IMR-90 (cell line): ENCODE measurements around the gene ERC2. TPM values are rescaled to one million over a fixed set of nuclear protein-coding genes. Genes with fewer than 3 reads are reported as not detected.

Experiments used
- ATAC-seq: fragments of 200-7000 bp; cut with Tn5 transposase; 2 replicates; pipeline ENCODE4 v1.9.1; 2020; ENCODE audit warnings: low read depth, mild to moderate bottlenecking, moderate library complexity
- BruUV-seq: library from RNA; stranded (reverse); fragments of 400-500 nt; replicated peaks from 2 replicates; lab custom pipeline; 2021; lab: Mats Ljungman, UMichigan
- CTCF ChIA-PET: fragments of 300-600 bp; formaldehyde crosslinking; extraction: SDS; loops from one replicate; lab custom pipeline; 2021; ENCODE audit warnings: antibody characterized with exemption; lab: Yijun Ruan, JAX
- POLR2A ChIA-PET: fragments of 300-600 bp; sonication (Branson Sonifier 250); formaldehyde crosslinking; loops from one replicate; lab custom pipeline; 2022; ENCODE audit warnings: antibody characterized with exemption; ENCODE audit not compliant: unreplicated experiment; lab: Charles Lee
- DNase-seq: peaks from one replicate; pipeline ENCODE4 v3.0.0; 2013
- H2AFZ ChIP-seq: replicated peaks from 2 replicates; pipeline ENCODE3; 2013; ENCODE audit warnings: low read length, mild to moderate bottlenecking; ENCODE audit not compliant: poor library complexity
- H2AK5ac ChIP-seq: 2 replicates; pipeline ENCODE4 v1.6.1; 2013; ENCODE audit warnings: low read depth, low read length, inconsistent platforms
- H2AK9ac ChIP-seq: replicated peaks from 2 replicates; pipeline ENCODE3; 2013; ENCODE audit warnings: mild to moderate bottlenecking, low read depth, low read length, moderate library complexity; ENCODE audit not compliant: poor library complexity
- H2BK120ac ChIP-seq: 2 replicates; pipeline ENCODE4 v1.6.1; 2013; ENCODE audit warnings: low read depth, low read length, inconsistent platforms
- H2BK15ac ChIP-seq: 3 replicates; pipeline ENCODE4 v1.6.1; 2013; ENCODE audit warnings: low read depth, low read length, inconsistent platforms
- H2BK20ac ChIP-seq: 2 replicates; pipeline ENCODE4 v1.6.1; 2013; ENCODE audit warnings: low read depth, mild to moderate bottlenecking, inconsistent platforms, low read length, moderate library complexity
- H2BK5ac ChIP-seq: 2 replicates; pipeline ENCODE4 v1.6.1; 2013; ENCODE audit warnings: mild to moderate bottlenecking, low read depth, low read length, inconsistent platforms; ENCODE audit not compliant: poor library complexity, severe bottlenecking
- H3K14ac ChIP-seq: replicated peaks from 2 replicates; pipeline ENCODE4 v1.6.1; 2013; ENCODE audit warnings: low read depth, low read length, inconsistent platforms
- H3K18ac ChIP-seq: 2 replicates; pipeline ENCODE4 v1.6.1; 2013; ENCODE audit warnings: low read depth, low read length, control low read depth
- H3K23ac ChIP-seq: 2 replicates; pipeline ENCODE4 v1.6.1; 2013; ENCODE audit warnings: low read depth, low read length, inconsistent platforms
- H3K27ac ChIP-seq: 2 replicates; pipeline ENCODE4 v1.5.1; 2013; ENCODE audit warnings: mild to moderate bottlenecking, control low read depth, low read length; ENCODE audit not compliant: insufficient read depth
- H3K27me3 ChIP-seq: 2 replicates; pipeline ENCODE4 v1.6.1; 2013; ENCODE audit warnings: low read length; ENCODE audit not compliant: control insufficient read depth, insufficient read depth
- H3K36me3 ChIP-seq: 2 replicates; pipeline ENCODE4 v1.6.1; 2013; ENCODE audit warnings: low read length, mixed read lengths; ENCODE audit not compliant: control insufficient read depth, insufficient read depth
- H3K4ac ChIP-seq: 2 replicates; pipeline ENCODE4 v1.6.1; 2013; ENCODE audit warnings: low read depth, low read length, inconsistent platforms
- H3K4me1 ChIP-seq: 2 replicates; pipeline ENCODE4 v1.6.1; 2013; ENCODE audit warnings: low read length, mixed read lengths; ENCODE audit not compliant: control insufficient read depth, insufficient read depth
- H3K4me2 ChIP-seq: 2 replicates; pipeline ENCODE4 v1.6.1; 2013; ENCODE audit warnings: low read depth, mild to moderate bottlenecking, control low read depth, low read length, moderate library complexity
- H3K4me3 ChIP-seq: 2 replicates; pipeline ENCODE4 v1.5.1; 2013; ENCODE audit warnings: low read depth, mild to moderate bottlenecking, control low read depth, low read length, moderate library complexity; ENCODE audit not compliant: insufficient read depth
- H3K56ac ChIP-seq: 2 replicates; pipeline ENCODE4 v1.6.1; 2013; ENCODE audit warnings: low read length, inconsistent platforms; ENCODE audit not compliant: insufficient read depth; ENCODE audit errors: extremely low read depth
- H3K79me1 ChIP-seq, 2 experiments: 2 replicates each; pipeline ENCODE4 v1.6.1; 2013; ENCODE audit warnings: low read length in 2 of 2, inconsistent platforms in 1 of 2, low read depth in 1 of 2
- H3K9ac ChIP-seq: 2 replicates; pipeline ENCODE4 v1.6.1; 2013; ENCODE audit warnings: low read depth, low read length, control low read depth
- H3K9me1 ChIP-seq: 2 replicates; pipeline ENCODE4 v1.6.1; 2013; ENCODE audit warnings: low read length, inconsistent platforms; ENCODE audit not compliant: insufficient read depth
- H3K9me3 ChIP-seq: 2 replicates; pipeline ENCODE4 v1.6.1; 2013; ENCODE audit warnings: low read length; ENCODE audit not compliant: control insufficient read depth, insufficient read depth
- H4K20me1 ChIP-seq: 2 replicates; pipeline ENCODE4 v1.6.1; 2013; ENCODE audit warnings: low read length, inconsistent platforms; ENCODE audit not compliant: insufficient read depth
- H4K5ac ChIP-seq: 2 replicates; pipeline ENCODE4 v1.6.1; 2013; ENCODE audit warnings: mild to moderate bottlenecking, low read depth, low read length, control low read depth
- H4K8ac ChIP-seq, 2 experiments: 2 replicates each; pipeline ENCODE4 v1.6.1; 2013; ENCODE audit warnings: low read depth in 2 of 2, low read length in 2 of 2, control low read depth in 1 of 2, inconsistent platforms in 1 of 2
- H4K91ac ChIP-seq: 2 replicates; pipeline ENCODE4 v1.6.1; 2013; ENCODE audit warnings: low read depth, low read length, inconsistent platforms; ENCODE audit not compliant: insufficient read depth
- CEBPB ChIP-seq: IDR thresholded peaks from 2 replicates; pipeline ENCODE4 v1.6.1; 2012; ENCODE audit warnings: low read depth, low read length, improper control_type of control experiment
- FOS ChIP-seq: fragments of 150-350 bp; IDR thresholded peaks from 2 replicates; pipeline ENCODE4 v1.6.1; 2016; ENCODE audit warnings: low read depth, low read length
- MAFK ChIP-seq: IDR thresholded peaks from 2 replicates; pipeline ENCODE4 v1.6.1; 2012; ENCODE audit warnings: low read depth, low read length, improper control_type of control experiment
- MAZ ChIP-seq: IDR thresholded peaks from 2 replicates; pipeline ENCODE4 v1.6.1; 2012; ENCODE audit warnings: low read depth, mild to moderate bottlenecking, low read length, improper control_type of control experiment, moderate library complexity, borderline replicate concordance
- MXI1 ChIP-seq: IDR thresholded peaks from 2 replicates; pipeline ENCODE4 v1.6.1; 2012; ENCODE audit warnings: low read depth, mild to moderate bottlenecking, low read length, moderate library complexity, borderline replicate concordance
- POLR2A ChIP-seq: IDR thresholded peaks from 2 replicates; pipeline ENCODE4 v1.6.1; 2012; ENCODE audit warnings: mild to moderate bottlenecking, low read depth, low read length
- RAD21 ChIP-seq: IDR thresholded peaks from 2 replicates; pipeline ENCODE4 v1.6.1; 2012; ENCODE audit warnings: low read length, improper control_type of control experiment
- RCOR1 ChIP-seq: IDR thresholded peaks from 2 replicates; pipeline ENCODE4 v1.6.1; 2012; ENCODE audit warnings: mild to moderate bottlenecking, low read length, improper control_type of control experiment; ENCODE audit not compliant: insufficient replicate concordance
- RFX5 ChIP-seq: IDR thresholded peaks from 2 replicates; pipeline ENCODE4 v1.8.0; 2012; ENCODE audit warnings: low read depth, mild to moderate bottlenecking, low read length, moderate library complexity
- WGBS, 2 experiments: methylation state at CpG; one replicate each; pipeline versions ENCODE4 v1.1.5 to v1.1.7; 2013; ENCODE audit warnings: missing lambda C conversion rate in 2 of 2; ENCODE audit not compliant: insufficient read length in 1 of 2; ENCODE audit errors: extremely low coverage in 2 of 2; 5-methylcytosine and 5-hydroxymethylcytosine counted together
- dilution Hi-C: fragments of 300-500 bp; cut with HindIII; formaldehyde crosslinking; loops from one replicate; pipeline ENCODE4 v1.14.3; 2018; ENCODE audit warnings: low sequenced_read_pairs; ENCODE audit not compliant: unreplicated experiment
- in situ Hi-C: fragments of 300-500 bp; cut with MboI; formaldehyde crosslinking; loops from 3 replicates; pipeline ENCODE4 v1.14.3; 2019; ENCODE audit warnings: low sequenced_read_pairs, inconsistent platforms, mixed read lengths
- intact Hi-C: fragments of 100-400 bp; cut with micrococcal nuclease; formaldehyde crosslinking; loops from 2 replicates; pipeline ENCODE4 v1.10.0; 2022
- polyA plus RNA-seq, 3 experiments: library from polyadenylated mRNA; depleted of rRNA; stranded (reverse); fragments of >200 nt; gene quantifications; 2 replicates each; pipeline ENCODE4 v1.2.3, GENCODE V29; 2012; ENCODE audit warnings: low replicate concordance in 1 of 3
- total RNA-seq: library from RNA; depleted of rRNA; stranded (reverse); fragments of >200 nt; gene quantifications from 2 replicates; pipeline ENCODE4 v1.2.3, GENCODE V29; 2012
- TF ChIP-seq, protein P1 (sequence below): fragments of 150-350 bp; IDR thresholded peaks from 2 replicates; pipeline ENCODE4 v1.6.1; 2017; ENCODE audit warnings: mild to moderate bottlenecking, antibody characterized with exemption, low read length, low read depth
- TF ChIP-seq, protein P2 (sequence below): fragments of 150-350 bp; IDR thresholded peaks from 2 replicates; pipeline ENCODE4 v1.6.1; 2016; ENCODE audit warnings: low read depth, mild to moderate bottlenecking, low read length, moderate library complexity, borderline replicate concordance
- TF ChIP-seq, protein P3 (sequence below): conservative IDR thresholded peaks from 2 replicates; pipeline ENCODE4 v1.5.1; 2012; ENCODE audit warnings: mild to moderate bottlenecking, low read depth, low read length, improper control_type of control experiment

Gene ERC2
- total and polyA plus RNA-seq, 2 of the 4 experiments (the other 2 are of a cell fraction): 0.17 to 0.18 TPM

DNA sequence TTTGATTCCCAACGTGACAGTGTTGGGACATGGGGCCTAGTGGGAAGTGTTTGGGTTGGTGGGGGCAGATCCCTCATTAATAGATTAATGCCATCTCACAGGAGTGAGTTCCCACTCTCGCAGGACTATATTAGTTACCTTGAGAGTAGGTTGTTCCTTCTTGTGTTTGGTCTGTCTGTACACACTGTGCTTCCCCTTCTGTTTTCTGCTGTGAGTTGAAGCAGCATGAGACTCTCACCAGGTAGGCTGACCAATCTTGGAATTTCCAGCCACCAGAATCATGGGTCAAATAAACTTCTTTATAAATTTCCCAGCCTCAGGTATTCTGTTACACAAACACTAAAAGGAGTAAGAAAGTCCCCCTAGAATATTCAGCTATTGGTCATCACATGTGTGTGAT is 145.4 kb downstream of the ERC2 start:
- no peak overlapping the region for H2BK15ac ChIP-seq
- no peak overlapping the region for H3K23ac ChIP-seq
- CTCF ChIA-PET: no interaction called here
- H3K9ac ChIP-seq: no peak overlapping the region
- DNase-seq (no peak), ATAC-seq (no peak)
- POLR2A ChIA-PET: no interaction called here
- H3K79me1 ChIP-seq: no peaks in the 10 kb centered on the region
- dilution Hi-C loops: no loop called here
- no peak overlapping the region for H3K4me2 ChIP-seq
- no peaks in the 10 kb centered on the region for H3K4me1 ChIP-seq
- H4K20me1 ChIP-seq: no peaks in the 10 kb centered on the region
- TF ChIP-seq, protein P1, sequence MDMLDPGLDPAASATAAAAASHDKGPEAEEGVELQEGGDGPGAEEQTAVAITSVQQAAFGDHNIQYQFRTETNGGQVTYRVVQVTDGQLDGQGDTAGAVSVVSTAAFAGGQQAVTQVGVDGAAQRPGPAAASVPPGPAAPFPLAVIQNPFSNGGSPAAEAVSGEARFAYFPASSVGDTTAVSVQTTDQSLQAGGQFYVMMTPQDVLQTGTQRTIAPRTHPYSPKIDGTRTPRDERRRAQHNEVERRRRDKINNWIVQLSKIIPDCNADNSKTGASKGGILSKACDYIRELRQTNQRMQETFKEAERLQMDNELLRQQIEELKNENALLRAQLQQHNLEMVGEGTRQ: no peak
- no peak for TF ChIP-seq CEBPB
- no peak for TF ChIP-seq MXI1
- TF ChIP-seq FOS: no peak
- no peak for TF ChIP-seq RFX5
- no peak for TF ChIP-seq POLR2A
- no peak for TF ChIP-seq RCOR1
- TF ChIP-seq, protein P2, sequence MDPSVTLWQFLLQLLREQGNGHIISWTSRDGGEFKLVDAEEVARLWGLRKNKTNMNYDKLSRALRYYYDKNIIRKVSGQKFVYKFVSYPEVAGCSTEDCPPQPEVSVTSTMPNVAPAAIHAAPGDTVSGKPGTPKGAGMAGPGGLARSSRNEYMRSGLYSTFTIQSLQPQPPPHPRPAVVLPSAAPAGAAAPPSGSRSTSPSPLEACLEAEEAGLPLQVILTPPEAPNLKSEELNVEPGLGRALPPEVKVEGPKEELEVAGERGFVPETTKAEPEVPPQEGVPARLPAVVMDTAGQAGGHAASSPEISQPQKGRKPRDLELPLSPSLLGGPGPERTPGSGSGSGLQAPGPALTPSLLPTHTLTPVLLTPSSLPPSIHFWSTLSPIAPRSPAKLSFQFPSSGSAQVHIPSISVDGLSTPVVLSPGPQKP: no peak
- no peak for TF ChIP-seq MAZ
- TF ChIP-seq, protein P3, sequence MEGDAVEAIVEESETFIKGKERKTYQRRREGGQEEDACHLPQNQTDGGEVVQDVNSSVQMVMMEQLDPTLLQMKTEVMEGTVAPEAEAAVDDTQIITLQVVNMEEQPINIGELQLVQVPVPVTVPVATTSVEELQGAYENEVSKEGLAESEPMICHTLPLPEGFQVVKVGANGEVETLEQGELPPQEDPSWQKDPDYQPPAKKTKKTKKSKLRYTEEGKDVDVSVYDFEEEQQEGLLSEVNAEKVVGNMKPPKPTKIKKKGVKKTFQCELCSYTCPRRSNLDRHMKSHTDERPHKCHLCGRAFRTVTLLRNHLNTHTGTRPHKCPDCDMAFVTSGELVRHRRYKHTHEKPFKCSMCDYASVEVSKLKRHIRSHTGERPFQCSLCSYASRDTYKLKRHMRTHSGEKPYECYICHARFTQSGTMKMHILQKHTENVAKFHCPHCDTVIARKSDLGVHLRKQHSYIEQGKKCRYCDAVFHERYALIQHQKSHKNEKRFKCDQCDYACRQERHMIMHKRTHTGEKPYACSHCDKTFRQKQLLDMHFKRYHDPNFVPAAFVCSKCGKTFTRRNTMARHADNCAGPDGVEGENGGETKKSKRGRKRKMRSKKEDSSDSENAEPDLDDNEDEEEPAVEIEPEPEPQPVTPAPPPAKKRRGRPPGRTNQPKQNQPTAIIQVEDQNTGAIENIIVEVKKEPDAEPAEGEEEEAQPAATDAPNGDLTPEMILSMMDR: no peak
- no peak for TF ChIP-seq MAFK
- TF ChIP-seq RAD21: no peak
- H4K91ac ChIP-seq: no peak overlapping the region
- intact Hi-C loops: no loop called here
- no peak overlapping the region for H3K14ac ChIP-seq
- H2AK5ac ChIP-seq: no peak overlapping the region
- no peak overlapping the region for H2AK9ac ChIP-seq
- H2BK120ac ChIP-seq: no peak overlapping the region
- no peaks in the 10 kb centered on the region for H3K9me1 ChIP-seq
- no peak overlapping the region for H4K8ac ChIP-seq
- no peak overlapping the region for H3K4me3 ChIP-seq
- in situ Hi-C loops: no loop called here
- no peak overlapping the region for H3K27ac ChIP-seq
- no peak overlapping the region for H3K18ac ChIP-seq
- no peak overlapping the region for H2AFZ ChIP-seq
- H2BK5ac ChIP-seq: no peak overlapping the region
- no peaks in the 10 kb centered on the region for H3K36me3 ChIP-seq
- no peak overlapping the region for H4K5ac ChIP-seq
- H3K56ac ChIP-seq: no peak overlapping the region
- no CpG with 5 or more reads among the region's 2 CpGs for WGBS, 2 experiments
- H3K27me3 ChIP-seq: no peaks in the 10 kb centered on the region
- BruUV-seq: no TSS peak
- no peak overlapping the region for H2BK20ac ChIP-seq
- no peaks in the 10 kb centered on the region for H3K9me3 ChIP-seq
- H3K4ac ChIP-seq: no peak overlapping the region
